ENCODE measurements around the gene PCDHA13.
"Not testable (repeated sequence)": the region's sequence is repeated elsewhere in the genome, so short reads cannot be mapped to it uniquely, and the experiment has no call there.

The PCDHA13 gene, protein sequence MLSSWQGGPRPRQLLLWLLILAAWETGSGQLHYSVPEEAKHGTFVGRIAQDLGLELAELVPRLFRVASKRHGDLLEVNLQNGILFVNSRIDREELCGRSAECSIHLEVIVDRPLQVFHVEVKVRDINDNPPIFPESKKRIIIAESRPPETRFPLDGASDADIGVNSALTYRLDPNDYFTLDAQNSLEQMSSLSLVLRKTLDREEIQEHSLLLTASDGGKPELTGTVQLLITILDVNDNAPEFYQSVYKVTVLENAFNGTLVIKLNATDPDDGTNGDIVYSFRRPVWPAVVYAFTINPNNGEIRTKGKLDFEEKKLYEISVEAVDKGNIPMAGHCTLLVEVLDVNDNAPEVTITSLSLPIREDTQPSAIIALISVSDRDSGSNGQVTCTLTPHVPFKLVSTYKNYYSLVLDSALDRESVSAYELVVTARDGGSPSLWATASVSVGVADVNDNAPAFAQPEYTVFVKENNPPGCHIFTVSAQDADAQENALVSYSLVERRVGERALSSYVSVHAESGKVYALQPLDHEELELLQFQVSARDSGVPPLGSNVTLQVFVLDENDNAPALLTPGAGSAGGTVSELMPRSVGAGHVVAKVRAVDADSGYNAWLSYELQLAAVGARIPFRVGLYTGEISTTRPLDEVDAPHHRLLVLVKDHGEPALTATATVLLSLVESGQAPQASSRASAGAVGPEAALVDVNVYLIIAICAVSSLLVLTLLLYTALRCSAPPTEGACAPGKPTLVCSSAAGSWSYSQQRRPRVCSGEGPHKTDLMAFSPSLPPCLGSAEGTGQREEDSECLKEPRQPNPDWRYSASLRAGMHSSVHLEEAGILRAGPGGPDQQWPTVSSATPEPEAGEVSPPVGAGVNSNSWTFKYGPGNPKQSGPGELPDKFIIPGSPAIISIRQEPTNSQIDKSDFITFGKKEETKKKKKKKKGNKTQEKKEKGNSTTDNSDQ

DNA sequence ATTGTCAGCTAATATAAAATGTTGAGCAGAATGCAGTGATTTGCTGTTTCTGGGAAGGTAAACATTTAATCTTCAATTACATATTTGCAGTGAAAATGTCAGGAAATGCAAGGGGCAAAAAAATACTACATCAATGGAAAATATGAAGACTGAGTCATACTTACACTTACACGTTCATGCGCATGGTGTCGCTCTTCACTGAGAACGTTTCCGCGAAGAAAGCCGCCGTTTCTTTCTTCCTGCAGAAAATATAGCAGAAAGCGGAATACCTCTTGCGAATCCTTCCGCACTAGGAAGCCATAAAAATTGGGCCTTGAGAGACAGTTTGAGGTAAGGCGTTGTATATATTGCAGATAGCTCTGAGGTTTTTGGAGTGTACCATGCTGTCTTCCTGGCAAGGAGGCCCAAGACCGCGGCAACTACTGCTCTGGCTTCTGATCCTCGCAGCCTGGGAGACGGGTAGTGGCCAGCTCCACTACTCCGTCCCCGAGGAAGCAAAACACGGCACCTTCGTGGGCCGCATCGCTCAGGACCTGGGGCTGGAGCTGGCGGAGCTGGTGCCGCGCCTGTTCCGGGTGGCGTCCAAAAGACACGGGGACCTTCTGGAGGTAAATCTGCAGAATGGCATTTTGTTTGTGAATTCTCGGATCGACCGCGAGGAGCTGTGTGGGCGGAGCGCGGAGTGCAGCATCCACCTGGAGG is at the start of gene PCDHA13:
PCDHA13 (plus strand) TSS at position 236 of the 702 bp plus-strand sequence; CDS start at position 381, 145 bp downstream.
- Histone ChIP-seq H3K27me3 (ENCODE audit: insufficient read depth, poor library complexity, severe bottlenecking) (peaks cover 23% of the 10 kb centered on the region), H3K4me1 (ENCODE audit: insufficient read depth, poor library complexity, severe bottlenecking) (no peaks in the 10 kb centered on the region), H3K27ac (ENCODE audit: poor library complexity, severe bottlenecking) (no peak within 1 kb of the TSS), H3K4me3 (ENCODE audit: severe bottlenecking) (peak within 1 kb of the TSS; percentile 17), H3K36me3 (ENCODE audit: low read depth) (no peaks in the 10 kb centered on the region), H3K9me3 (ENCODE audit: severe bottlenecking) (no peaks in the 10 kb centered on the region)
- DNase-seq (ENCODE audit: low spot score) (no peak), ATAC-seq (ENCODE audit: low read depth) (peak; percentile 55; the same call in 2 of the 3 replicates)
- TF ChIP-seq, protein P1, sequence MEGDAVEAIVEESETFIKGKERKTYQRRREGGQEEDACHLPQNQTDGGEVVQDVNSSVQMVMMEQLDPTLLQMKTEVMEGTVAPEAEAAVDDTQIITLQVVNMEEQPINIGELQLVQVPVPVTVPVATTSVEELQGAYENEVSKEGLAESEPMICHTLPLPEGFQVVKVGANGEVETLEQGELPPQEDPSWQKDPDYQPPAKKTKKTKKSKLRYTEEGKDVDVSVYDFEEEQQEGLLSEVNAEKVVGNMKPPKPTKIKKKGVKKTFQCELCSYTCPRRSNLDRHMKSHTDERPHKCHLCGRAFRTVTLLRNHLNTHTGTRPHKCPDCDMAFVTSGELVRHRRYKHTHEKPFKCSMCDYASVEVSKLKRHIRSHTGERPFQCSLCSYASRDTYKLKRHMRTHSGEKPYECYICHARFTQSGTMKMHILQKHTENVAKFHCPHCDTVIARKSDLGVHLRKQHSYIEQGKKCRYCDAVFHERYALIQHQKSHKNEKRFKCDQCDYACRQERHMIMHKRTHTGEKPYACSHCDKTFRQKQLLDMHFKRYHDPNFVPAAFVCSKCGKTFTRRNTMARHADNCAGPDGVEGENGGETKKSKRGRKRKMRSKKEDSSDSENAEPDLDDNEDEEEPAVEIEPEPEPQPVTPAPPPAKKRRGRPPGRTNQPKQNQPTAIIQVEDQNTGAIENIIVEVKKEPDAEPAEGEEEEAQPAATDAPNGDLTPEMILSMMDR (IDR thresholded peaks at IDR 0.05; ENCODE audit: poor library complexity, severe bottlenecking), result peak; percentile 72

DNA sequence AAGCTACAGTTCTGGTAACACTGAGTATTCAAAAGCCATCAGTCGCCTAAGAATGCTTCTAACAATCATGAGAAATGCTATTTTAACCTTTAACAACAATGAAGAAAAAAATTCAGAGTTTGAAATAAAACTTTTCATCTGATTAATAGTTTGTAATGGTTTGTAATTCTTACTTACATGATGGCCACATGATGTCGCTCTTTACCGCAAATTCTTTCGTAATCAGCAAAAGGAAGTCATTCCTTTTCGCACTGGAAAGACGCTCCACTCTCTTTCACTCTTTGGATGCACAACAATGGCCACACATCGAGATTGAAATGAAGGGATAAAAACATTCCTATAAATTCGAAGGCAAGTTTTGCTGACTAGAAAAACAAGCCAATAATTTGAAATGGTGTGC is 47.9 kb upstream of the PCDHA13 start, which contains the start of gene PCDHA7:
PCDHA7 (plus strand) TSS at position 277 of the 400 bp plus-strand sequence; CDS start at position 392, 115 bp downstream.
- Histone ChIP-seq H3K4me1 (ENCODE audit: insufficient read depth, poor library complexity, severe bottlenecking) (no peaks in the 10 kb centered on the region), H3K27ac (ENCODE audit: poor library complexity, severe bottlenecking) (no peak within 1 kb of the TSS), H3K27me3 (ENCODE audit: insufficient read depth, poor library complexity, severe bottlenecking) (peaks cover 89% of the 10 kb centered on the region), H3K4me3 (ENCODE audit: severe bottlenecking) (peak within 1 kb of the TSS; percentile 10), H3K36me3 (ENCODE audit: low read depth) (no peaks in the 10 kb centered on the region), H3K9me3 (ENCODE audit: severe bottlenecking) (no peaks in the 10 kb centered on the region)
- no peak for DNase-seq (ENCODE audit: low spot score)
- ATAC-seq (ENCODE audit: low read depth), result no peak
- TF ChIP-seq, protein P1 (IDR thresholded peaks at IDR 0.05; ENCODE audit: poor library complexity, severe bottlenecking), result peak; percentile 59

DNA sequence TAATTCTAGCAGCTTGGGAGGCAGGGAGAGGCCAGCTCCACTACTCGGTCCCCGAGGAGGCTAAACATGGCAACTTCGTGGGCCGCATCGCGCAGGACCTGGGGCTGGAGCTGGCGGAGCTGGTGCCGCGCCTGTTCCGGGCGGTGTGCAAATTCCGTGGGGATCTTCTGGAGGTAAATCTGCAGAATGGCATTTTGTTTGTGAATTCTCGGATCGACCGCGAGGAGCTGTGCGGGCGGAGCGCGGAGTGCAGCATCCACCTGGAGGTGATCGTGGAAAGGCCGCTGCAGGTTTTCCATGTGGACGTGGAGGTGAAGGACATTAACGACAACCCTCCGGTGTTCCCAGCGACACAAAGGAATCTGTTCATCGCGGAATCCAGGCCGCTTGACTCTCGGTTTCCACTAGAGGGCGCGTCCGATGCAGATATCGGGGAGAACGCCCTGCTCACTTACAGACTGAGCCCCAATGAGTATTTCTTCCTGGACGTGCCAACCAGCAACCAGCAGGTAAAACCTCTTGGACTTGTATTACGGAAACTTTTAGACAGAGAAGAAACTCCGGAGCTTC is 47.4 kb upstream of the PCDHA13 start:
- not testable (repeated sequence) for DNase-seq (ENCODE audit: low spot score); H3K36me3 ChIP-seq (ENCODE audit: low read depth); H3K4me1 ChIP-seq (ENCODE audit: insufficient read depth, poor library complexity, severe bottlenecking); H3K9me3 ChIP-seq (ENCODE audit: severe bottlenecking); ATAC-seq (ENCODE audit: low read depth); H3K27ac ChIP-seq (ENCODE audit: poor library complexity, severe bottlenecking)
- Histone ChIP-seq H3K27me3 (ENCODE audit: insufficient read depth, poor library complexity, severe bottlenecking) (peaks cover 88% of the 10 kb centered on the region), H3K4me3 (ENCODE audit: severe bottlenecking) (peak overlapping the region; percentile 10)
- TF ChIP-seq, protein P1 (IDR thresholded peaks at IDR 0.05; ENCODE audit: poor library complexity, severe bottlenecking), result peak; percentile 32

DNA sequence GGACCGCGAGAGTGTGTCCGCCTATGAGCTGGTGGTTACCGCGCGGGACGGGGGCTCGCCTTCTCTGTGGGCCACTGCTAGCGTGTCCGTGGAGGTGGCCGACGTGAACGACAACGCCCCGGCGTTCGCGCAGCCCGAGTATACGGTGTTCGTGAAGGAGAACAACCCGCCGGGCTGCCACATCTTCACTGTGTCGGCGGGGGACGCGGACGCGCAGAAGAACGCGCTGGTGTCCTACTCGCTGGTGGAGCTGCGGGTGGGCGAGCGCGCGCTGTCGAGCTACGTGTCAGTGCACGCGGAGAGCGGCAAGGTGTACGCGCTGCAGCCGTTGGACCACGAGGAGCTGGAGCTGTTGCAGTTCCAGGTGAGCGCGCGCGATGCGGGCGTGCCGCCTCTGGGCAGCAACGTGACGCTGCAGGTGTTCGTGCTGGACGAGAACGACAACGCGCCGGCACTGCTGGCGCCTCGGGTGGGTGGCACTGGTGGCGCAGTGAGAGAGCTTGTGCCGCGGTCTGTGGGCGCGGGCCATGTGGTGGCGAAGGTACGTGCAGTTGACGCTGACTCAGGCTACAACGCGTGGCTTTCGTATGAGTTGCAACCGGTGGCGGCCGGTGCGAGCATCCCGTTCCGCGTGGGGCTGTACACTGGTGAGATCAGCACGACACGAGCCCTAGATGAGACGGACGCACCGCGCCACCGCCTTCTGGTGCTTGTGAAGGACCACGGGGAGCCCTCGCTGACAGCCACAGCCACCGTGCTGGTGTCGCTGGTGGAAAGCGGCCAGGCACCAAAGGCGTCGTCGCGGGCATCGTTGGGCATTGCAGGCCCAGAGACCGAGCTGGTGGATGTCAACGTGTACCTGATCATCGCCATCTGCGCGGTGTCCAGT is 46.1 kb upstream of the PCDHA13 start:
- DNase-seq (ENCODE audit: low spot score) (no peak), ATAC-seq (ENCODE audit: low read depth) (no peak)
- H3K9me3 ChIP-seq (ENCODE audit: severe bottlenecking), result peaks cover 2% of the 10 kb centered on the region
- H3K4me1 ChIP-seq (ENCODE audit: insufficient read depth, poor library complexity, severe bottlenecking), result peaks cover 3% of the 10 kb centered on the region
- TF ChIP-seq, protein P1 (IDR thresholded peaks at IDR 0.05; ENCODE audit: poor library complexity, severe bottlenecking), result no peak
- H3K4me3 ChIP-seq (ENCODE audit: severe bottlenecking), result no peak overlapping the region
- H3K27ac ChIP-seq (ENCODE audit: poor library complexity, severe bottlenecking), result no peak overlapping the region
- H3K36me3 ChIP-seq (ENCODE audit: low read depth), result no peaks in the 10 kb centered on the region; the same call in 1 of the 2 replicates
- H3K27me3 ChIP-seq (ENCODE audit: insufficient read depth, poor library complexity, severe bottlenecking), result peaks cover 91% of the 10 kb centered on the region
